ENCODE data around the gene MAP3K12.

MAP3K12 gene

DNA sequence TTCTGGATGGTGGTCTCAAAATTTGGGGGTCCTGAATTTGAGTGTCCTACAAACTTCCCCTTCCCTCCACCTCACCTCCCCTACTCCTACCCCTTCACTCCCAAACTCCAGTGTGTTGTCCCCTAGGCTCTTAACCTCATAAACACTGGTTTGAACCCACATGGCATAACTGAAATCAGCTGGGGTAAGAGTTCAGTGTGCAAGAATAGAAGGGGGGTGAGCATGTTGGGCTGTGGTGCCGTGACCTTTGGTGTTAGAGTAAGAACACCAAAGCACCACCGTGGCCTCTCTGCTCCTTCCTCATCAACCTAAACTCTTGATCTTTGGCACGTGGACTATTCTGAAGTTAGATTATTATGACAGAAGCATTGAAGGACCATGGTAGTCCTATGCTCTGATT lies 36.3 kb downstream of the MAP3K12 start:
- TF ChIP-seq, protein P1, sequence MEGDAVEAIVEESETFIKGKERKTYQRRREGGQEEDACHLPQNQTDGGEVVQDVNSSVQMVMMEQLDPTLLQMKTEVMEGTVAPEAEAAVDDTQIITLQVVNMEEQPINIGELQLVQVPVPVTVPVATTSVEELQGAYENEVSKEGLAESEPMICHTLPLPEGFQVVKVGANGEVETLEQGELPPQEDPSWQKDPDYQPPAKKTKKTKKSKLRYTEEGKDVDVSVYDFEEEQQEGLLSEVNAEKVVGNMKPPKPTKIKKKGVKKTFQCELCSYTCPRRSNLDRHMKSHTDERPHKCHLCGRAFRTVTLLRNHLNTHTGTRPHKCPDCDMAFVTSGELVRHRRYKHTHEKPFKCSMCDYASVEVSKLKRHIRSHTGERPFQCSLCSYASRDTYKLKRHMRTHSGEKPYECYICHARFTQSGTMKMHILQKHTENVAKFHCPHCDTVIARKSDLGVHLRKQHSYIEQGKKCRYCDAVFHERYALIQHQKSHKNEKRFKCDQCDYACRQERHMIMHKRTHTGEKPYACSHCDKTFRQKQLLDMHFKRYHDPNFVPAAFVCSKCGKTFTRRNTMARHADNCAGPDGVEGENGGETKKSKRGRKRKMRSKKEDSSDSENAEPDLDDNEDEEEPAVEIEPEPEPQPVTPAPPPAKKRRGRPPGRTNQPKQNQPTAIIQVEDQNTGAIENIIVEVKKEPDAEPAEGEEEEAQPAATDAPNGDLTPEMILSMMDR (IDR thresholded peaks at IDR 0.05), result no peak

DNA sequence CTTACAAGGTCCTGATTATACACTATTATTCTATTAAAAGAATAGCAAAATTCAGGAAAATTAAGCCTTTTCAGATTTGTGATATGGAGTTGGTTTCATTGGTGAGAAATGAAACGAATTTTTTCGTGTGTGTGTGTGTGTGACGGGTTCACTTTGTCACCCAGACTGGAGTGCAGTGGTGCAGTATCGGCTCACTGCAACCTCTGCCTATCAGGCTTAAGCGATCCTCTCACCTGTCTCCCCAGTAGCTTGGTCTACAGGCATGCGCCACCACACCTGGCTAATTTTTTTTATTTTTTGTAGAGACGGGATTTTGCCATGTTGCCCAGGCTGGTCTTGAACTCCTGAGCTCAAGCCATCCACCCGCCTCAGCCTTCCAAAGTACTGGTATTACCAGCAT lies 37.7 kb downstream of the MAP3K12 start:
- TF ChIP-seq, protein P1 (IDR thresholded peaks at IDR 0.05), result no peak

DNA sequence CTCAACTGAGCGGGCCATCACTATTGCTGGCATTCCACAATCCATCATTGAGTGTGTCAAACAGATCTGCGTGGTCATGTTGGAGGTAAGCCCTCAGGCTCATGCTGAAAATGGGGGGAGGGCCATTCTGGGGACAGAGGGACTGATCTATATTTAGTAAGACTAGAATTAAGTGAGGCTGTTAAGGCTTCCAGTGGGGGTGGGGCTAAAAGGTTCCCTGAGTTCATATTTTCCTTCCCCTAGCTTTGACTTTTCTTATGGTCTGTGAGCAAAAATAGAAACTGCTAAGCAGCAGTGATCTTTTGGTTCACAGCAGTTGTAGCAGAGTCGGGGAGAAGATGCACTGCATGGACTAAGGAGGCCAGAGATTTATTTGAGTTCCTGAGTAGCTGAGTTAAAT lies 38.2 kb downstream of the MAP3K12 start:
- TF ChIP-seq, protein P1 (IDR thresholded peaks at IDR 0.05), result no peak

DNA sequence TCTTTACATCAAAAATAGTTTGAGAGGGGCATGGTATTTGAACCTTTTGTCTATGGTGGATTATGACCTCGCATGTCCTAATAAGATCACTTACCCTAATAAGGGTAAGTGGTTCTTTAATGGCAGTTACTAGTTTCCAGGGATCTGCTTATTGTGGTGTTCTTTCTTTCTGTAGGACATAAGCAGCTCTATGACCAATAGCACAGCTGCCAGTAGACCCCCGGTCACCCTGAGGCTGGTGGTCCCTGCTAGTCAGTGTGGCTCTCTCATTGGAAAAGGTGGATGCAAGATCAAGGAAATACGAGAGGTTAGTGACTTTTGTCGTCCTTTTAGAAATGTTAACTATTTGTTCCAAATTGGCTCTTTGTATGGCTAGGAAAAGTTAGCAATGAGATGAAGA lies 40.2 kb downstream of the MAP3K12 start:
- TF ChIP-seq, protein P1 (IDR thresholded peaks at IDR 0.05), result no peak

DNA sequence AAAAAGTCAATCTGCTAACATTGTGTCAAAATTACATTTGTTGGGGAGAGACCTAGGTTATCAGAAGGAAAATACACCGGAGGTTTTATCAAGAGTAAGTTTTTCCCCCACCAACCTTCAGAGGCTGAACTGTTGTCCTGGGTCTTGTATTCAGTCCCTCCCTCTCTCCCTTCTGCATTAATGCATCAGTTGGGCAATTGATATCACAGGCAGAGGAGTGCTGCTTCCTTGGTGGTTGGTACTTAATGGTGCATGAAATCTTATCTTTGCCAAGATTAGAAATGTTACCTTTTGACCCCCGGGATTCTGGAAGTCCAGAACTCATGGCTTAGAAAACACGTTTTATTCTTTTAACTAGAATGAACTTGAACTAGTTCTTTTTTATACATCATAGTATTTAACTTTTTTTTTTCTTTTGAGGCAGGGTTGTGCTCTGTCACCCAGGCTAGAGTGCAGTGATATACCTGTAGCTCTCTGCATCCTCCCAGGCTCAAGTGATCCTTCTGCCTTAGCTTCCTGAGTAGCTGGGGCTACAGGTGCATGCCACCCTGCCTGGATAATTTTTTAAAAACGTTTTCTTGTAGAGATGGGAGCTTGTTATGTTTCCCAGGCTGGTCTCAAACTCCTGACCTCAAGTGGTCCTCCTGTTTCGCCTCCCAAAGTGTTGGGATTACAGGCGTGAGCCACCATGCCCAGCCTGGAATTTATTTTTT lies 42.4 kb downstream of the MAP3K12 start:
- TF ChIP-seq, protein P1 (IDR thresholded peaks at IDR 0.05), result no peak

DNA sequence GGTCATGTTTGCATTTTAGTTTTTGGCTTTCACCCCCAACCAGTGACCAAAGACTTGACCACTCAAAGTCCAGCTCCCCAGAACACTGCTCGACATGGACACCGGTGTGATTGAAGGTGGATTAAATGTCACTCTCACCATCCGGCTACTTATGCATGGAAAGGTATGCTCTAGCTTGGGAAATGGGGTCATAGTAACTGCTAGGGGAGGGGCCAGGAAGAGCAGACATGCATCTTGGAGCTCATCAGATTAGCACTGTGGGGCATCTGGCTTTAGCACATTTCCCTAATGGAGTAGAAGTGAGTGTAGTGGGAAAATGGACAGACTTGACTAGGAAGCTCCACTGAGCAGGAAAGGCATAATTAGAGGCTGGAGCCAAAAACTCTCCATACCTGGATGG lies 44.6 kb downstream of the MAP3K12 start:
- TF ChIP-seq, protein P1 (IDR thresholded peaks at IDR 0.05), result no peak

DNA sequence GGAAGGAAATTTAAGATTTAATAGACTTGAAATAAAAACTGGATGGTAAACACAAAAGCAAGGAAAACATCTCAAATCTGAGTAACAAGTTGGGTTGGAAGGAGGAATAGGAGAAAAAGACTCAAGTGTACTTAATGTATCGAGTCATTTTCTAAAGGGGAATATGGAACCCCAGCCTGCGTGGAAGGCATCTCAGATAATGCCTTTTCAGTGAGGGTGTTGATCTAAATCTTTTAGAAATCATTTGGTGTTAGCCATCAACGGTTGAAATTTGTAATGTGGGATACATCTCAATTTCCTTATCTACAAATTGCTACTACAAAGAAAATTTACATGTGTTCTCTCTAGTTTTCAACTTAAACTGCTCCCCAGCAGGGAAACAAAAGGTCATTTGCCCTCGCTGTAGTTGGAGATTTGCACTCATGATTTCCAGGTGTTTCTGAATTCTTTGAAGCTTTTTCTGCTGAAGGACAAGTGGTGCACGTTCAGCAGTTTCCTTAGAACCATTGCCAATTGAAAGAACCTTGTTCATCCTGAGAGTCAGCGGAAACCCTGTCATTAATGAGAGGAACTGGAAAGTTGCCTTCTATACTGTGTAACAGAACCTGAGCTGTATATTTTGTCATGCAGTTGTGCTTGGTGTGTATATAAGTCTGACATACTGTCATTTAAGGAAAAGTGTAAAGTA lies 45.2 kb downstream of the MAP3K12 start:
- TF ChIP-seq, protein P1 (IDR thresholded peaks at IDR 0.05), result no peak

All from LNCAP (cell line).